A549 treated with AZD2906 at 1 μM for 4 hours (cell line): Measurements from ENCODE around the gene CCDC136. TPM values are rescaled to one million over a fixed set of nuclear protein-coding genes. Genes with fewer than 3 reads are reported as not detected.

Source experiments
- total RNA-seq: library from RNA; stranded (reverse); fragments of 200-300 nt; extraction: Qiagen RNA extraction; gene quantifications from 5 replicates; pipeline ENCODE4 v1.2.3, GENCODE V29; 2022

Gene CCDC136
- total RNA-seq, result 1.1 to 2.5 TPM (median 1.6 TPM) in 5 replicates

GRCh38 chr7:128791121-128791971 is at the start of gene CCDC136:
CCDC136 (plus strand) TSS chr7:128791968; CDS start chr7:128792412, 444 bp downstream.

DNA sequence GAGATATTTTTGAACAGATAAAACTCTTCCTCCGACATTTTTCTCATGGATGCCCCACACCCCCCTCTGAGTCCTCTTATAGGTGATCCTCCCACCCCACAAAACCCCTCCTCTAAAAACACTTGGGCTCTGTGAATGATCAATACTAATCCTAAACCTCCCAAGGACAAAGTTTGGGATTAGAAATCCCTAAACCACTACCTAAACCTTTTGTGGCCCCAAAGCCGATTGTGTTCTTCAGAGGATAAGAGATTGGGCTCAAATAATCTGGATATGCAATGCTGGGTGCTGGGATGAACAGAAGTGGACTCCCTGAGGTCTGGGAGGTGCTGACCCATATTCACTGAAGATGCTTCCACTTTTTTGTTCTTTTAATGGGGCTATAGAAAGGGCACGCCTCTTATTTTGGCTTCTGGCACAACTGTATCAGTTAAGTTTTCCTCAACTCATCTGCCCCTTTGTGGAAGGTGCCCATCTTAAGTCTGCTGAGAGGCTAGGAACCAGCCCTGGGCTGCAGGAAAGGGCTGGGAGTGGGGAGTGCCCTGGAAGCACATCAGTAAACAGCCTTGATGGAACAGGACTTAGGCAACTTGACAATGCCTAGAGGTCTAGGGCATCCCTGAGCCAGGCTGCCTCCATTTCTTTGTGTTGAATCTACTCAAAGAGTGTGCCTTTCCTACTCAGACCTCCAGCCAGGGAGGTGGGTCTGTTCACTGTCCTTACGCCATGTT is 15.9 kb upstream of the CCDC136 start, which contains the start of gene OPN1SW:
Gene OPN1SW, minus strand, starts transcription at position 51 of the 731 bp plus-strand sequence. Its CDS starts 13 bp downstream, at position 38.

DNA sequence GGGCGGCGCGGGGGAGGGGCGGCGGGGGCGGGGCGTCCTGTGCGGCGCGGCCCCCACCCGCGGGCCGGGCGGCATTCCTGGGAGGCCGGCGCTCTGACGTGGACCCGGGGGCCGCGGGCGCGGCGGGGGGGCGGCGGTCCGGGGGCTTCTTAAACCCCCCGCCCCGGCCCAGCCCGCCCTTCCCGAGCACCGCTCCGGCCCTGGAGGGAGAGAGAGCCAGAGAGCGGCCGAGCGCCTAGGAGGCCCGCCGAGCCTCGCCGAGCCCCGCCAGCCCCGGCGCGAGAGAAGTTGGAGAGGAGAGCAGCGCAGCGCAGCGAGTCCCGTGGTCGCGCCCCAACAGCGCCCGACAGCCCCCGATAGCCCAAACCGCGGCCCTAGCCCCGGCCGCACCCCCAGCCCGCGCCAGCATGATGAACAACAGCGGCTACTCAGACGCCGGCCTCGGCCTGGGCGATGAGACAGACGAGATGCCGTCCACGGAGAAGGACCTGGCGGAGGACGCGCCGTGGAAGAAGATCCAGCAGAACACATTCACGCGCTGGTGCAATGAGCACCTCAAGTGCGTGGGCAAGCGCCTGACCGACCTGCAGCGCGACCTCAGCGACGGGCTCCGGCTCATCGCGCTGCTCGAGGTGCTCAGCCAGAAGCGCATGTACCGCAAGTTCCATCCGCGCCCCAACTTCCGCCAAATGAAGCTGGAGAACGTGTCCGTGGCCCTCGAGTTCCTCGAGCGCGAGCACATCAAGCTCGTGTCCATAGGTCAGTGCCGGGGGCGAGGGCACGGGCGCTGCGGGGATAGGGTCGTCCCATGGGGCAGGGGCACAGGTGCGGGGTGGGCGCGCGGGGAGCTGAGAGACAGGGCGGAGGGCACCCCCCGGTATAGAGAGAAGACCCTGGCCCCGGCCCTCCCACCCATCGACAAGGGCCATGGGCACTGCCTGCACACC is 38.7 kb downstream of the CCDC136 start, which contains the start of gene FLNC:
Gene FLNC, plus strand, starts transcription at position 176 of the 947 bp plus-strand sequence. Its CDS starts 232 bp downstream, at position 408.

DNA sequence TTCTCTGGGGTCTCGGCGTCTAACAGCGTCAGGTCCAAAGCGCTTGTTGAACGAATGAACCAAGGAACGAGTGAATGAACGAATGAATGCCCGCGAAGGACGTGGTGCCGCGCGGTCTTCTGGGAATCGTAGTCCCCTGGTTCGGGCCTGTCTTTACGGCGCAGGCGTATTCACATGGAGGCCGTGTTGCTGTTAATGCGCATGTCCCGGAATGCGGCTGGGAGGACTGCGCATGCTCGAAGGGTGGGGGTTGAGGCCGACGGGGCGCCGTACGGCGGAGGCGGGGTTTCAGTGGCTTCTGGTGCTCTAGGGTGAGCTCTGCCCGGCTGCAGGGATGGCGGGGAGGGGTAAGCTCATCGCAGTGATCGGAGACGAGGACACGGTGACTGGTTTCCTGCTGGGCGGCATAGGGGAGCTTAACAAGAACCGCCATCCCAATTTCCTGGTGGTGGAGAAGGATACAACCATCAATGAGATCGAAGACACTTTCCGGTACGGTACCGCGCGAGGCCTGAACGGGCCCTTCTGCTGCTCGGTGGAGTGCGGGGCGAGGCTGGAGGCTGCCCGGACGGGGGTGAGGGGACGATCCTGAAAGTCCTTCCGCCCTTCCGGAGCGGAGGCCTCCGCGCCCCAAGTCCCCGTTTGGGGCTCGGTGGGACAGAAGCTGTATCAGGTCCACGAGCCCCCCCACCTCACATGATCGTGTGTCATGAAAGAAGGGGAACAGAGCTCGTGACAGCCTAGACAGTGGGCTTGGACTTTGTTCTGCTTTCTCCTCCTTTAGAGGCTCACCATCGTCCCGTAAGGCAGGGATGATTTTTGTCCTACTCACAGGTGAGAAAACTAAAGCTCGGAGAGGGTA is 71.0 kb downstream of the CCDC136 start, which contains the start of gene ATP6V1F:
Gene ATP6V1F, plus strand, starts transcription at position 286 of the 862 bp plus-strand sequence. Its CDS starts 49 bp downstream, at position 335.

Other genes starting within 250 kb of the CCDC136 start
- 0.10 to 0.67 TPM (median 0.49 TPM) in 5 replicates for gene GARIN1A, start 119.7 kb upstream of the CCDC136 start, total RNA-seq
- gene CALU, start 52.6 kb upstream of the CCDC136 start, total RNA-seq, result 121 to 210 TPM (median 144 TPM) in 5 replicates
- gene OPN1SW, start 16.2 kb upstream of the CCDC136 start, total RNA-seq, result not detected in 5 replicates
- 3.0 to 4.3 TPM (median 3.9 TPM) in 5 replicates for gene FLNC, start 38.4 kb downstream of the CCDC136 start, total RNA-seq
- 238 to 260 TPM (median 250 TPM) in 5 replicates for gene ATP6V1F, start 70.9 kb downstream of the CCDC136 start, total RNA-seq
- gene KCP, start 118.7 kb downstream of the CCDC136 start, total RNA-seq, result 0.11 to 0.21 TPM (median 0.20 TPM) in 5 replicates
- 13.2 to 16.2 TPM (median 15.0 TPM) in 5 replicates for gene IRF5, start 146.0 kb downstream of the CCDC136 start, total RNA-seq